GM19043 (cell line): Measurements from ENCODE around the gene ITGB1.
A peak's percentile ranks its signal among the peaks of the same experiment; 100 is the strongest.
"Not testable (repeated sequence)": the region's sequence is repeated elsewhere in the genome, so short reads cannot be mapped to it uniquely, and the experiment has no call there.

Source experiments
- ATAC-seq: cut with Tn5 transposase; IDR thresholded peaks from one replicate; pipeline ENCODE4 v1.9.1; 2021; ENCODE audit warnings: low read depth; ENCODE audit not compliant: unreplicated experiment

Gene ITGB1

GRCh38 chr10:32980558-32981468 lies 22.8 kb upstream of the ITGB1 start:
- ATAC-seq, result peak; percentile 96

GRCh38 chr10:32980242-32980557 lies 22.2 kb upstream of the ITGB1 start:
- ATAC-seq, result no peak

GRCh38 chr10:32979719-32980118 lies 21.7 kb upstream of the ITGB1 start:
- not testable (repeated sequence) for ATAC-seq

GRCh38 chr10:32979041-32979440 lies 21.0 kb upstream of the ITGB1 start:
- ATAC-seq, result no peak

GRCh38 chr10:32977846-32978809 lies 20.1 kb upstream of the ITGB1 start:
- not testable (repeated sequence) for ATAC-seq

- ATAC-seq, result no peak
Observed at GRCh38 chr10:32976338-32976737, 18.3 kb upstream of the ITGB1 start.

- ATAC-seq, result no peak
Observed at GRCh38 chr10:32972929-32973328, 14.9 kb upstream of the ITGB1 start.

GRCh38 chr10:32972460-32972859 lies 14.4 kb upstream of the ITGB1 start:
- no peak for ATAC-seq

- no peak for ATAC-seq
Observed at GRCh38 chr10:32971536-32972091, 13.6 kb upstream of the ITGB1 start.

GRCh38 chr10:32970910-32971309 lies 12.9 kb upstream of the ITGB1 start:
- peak; percentile 54 for ATAC-seq

GRCh38 chr10:32964270-32964669 lies 6.2 kb upstream of the ITGB1 start:
- no peak for ATAC-seq

- ATAC-seq, result no peak
Observed at GRCh38 chr10:32963096-32963495, 5.1 kb upstream of the ITGB1 start.

- ATAC-seq, result no peak
Observed at GRCh38 chr10:32962521-32962920, 4.5 kb upstream of the ITGB1 start.

- ATAC-seq, result no peak
Observed at GRCh38 chr10:32961895-32962369, 3.9 kb upstream of the ITGB1 start.

GRCh38 chr10:32961343-32961894 lies 3.4 kb upstream of the ITGB1 start:
- ATAC-seq, result no peak

- ATAC-seq, result no peak
Observed at GRCh38 chr10:32960022-32960421, 2.0 kb upstream of the ITGB1 start.

- no peak for ATAC-seq
Observed at GRCh38 chr10:32959006-32959920, 1.2 kb upstream of the ITGB1 start.

GRCh38 chr10:32957341-32958084 lies 517 bp downstream of the ITGB1 start:
- ATAC-seq, result peak; percentile 19
